ELF-1 (cell line): ENCODE data around the gene OPA3.
A peak's percentile ranks its signal among the peaks of the same experiment; 100 is the strongest.

ENCODE experiments used
- DNase-seq: peaks from one replicate; pipeline ENCODE4 v3.0.0-alpha.2; 2016; ENCODE audit warnings: low read depth, low spot score

OPA3 gene

GRCh38 chr19:45483033-45483432 is 101.6 kb downstream of the OPA3 start:
- DNase-seq = no peak

- peak; percentile 96 for DNase-seq
These were observed 106.0 kb downstream of the OPA3 start for GRCh38 chr19:45478454-45479238.

GRCh38 chr19:45477713-45478453 is 106.7 kb downstream of the OPA3 start:
- DNase-seq = no peak
